Measurements from ENCODE around the gene NOL4L.

NOL4L gene

GRCh38 chr20:32611286-32611685 lies 26.2 kb upstream of the NOL4L start:
- Histone ChIP-seq H3K18ac (ENCODE audit: low read length) (no peak overlapping the region), H2BK15ac (replicated peaks; ENCODE audit: low read depth) (no peak overlapping the region), H3K4me3 (ENCODE audit: low read length) (no peak overlapping the region), H3K27ac (ENCODE audit: low read depth, low read length) (no peak overlapping the region), H2BK5ac (ENCODE audit: low read length) (no peak overlapping the region), H3K4ac (ENCODE audit: low read depth, low read length) (no peak overlapping the region), H3K27me3 (ENCODE audit: insufficient read depth, low read length, poor library complexity) (no peaks in the 10 kb centered on the region), H4K8ac (ENCODE audit: low read depth, low read length) (no peak overlapping the region), H3K36me3 (ENCODE audit: control insufficient read depth, insufficient read depth, low read length) (no peaks in the 10 kb centered on the region), H2BK120ac (ENCODE audit: low read depth, low read length) (no peak overlapping the region), H3K4me2 (ENCODE audit: low read length) (no peak overlapping the region), H3K56ac (ENCODE audit: low read length) (no peak overlapping the region), H2AK5ac (ENCODE audit: low read length) (no peak overlapping the region), H3K23ac (ENCODE audit: low read length) (no peak overlapping the region), H4K5ac (ENCODE audit: low read length) (no peak overlapping the region), H3K79me2 (ENCODE audit: control insufficient read depth, insufficient read depth, low read length) (no peaks in the 10 kb centered on the region), H3K9ac (ENCODE audit: low read length) (no peak overlapping the region), H3K79me1 (ENCODE audit: low read length) (no peaks in the 10 kb centered on the region), H3K4me1 (ENCODE audit: control insufficient read depth, low read depth, low read length) (no peaks in the 10 kb centered on the region)
- DNase-seq = no peak
- no CpG with 5 or more reads among the region's 7 CpGs for WGBS (ENCODE audit: extremely low coverage, insufficient coverage, low lambda C conversion rate)

- no peak overlapping the region for H2BK120ac ChIP-seq (ENCODE audit: low read depth, low read length)
- no CpG with 5 or more reads among the region's 17 CpGs for WGBS (ENCODE audit: extremely low coverage, insufficient coverage, low lambda C conversion rate)
- H4K5ac ChIP-seq (ENCODE audit: low read length) = no peak overlapping the region
- no peaks in the 10 kb centered on the region for H3K27me3 ChIP-seq (ENCODE audit: insufficient read depth, low read length, poor library complexity)
- H2BK15ac ChIP-seq (replicated peaks; ENCODE audit: low read depth) = no peak overlapping the region
- H3K4me1 ChIP-seq (ENCODE audit: control insufficient read depth, low read depth, low read length) = no peaks in the 10 kb centered on the region
- no peaks in the 10 kb centered on the region for H3K79me1 ChIP-seq (ENCODE audit: low read length)
- H4K8ac ChIP-seq (ENCODE audit: low read depth, low read length) = no peak overlapping the region
- no peaks in the 10 kb centered on the region for H3K79me2 ChIP-seq (ENCODE audit: control insufficient read depth, insufficient read depth, low read length)
- H3K27ac ChIP-seq (ENCODE audit: low read depth, low read length) = no peak overlapping the region
- no peak overlapping the region for H3K18ac ChIP-seq (ENCODE audit: low read length)
- no peak overlapping the region for H3K23ac ChIP-seq (ENCODE audit: low read length)
- no peak overlapping the region for H3K4me2 ChIP-seq (ENCODE audit: low read length)
- H3K9ac ChIP-seq (ENCODE audit: low read length) = no peak overlapping the region
- DNase-seq = no peak
- H3K4ac ChIP-seq (ENCODE audit: low read depth, low read length) = no peak overlapping the region
- H2AK5ac ChIP-seq (ENCODE audit: low read length) = no peak overlapping the region
- no peaks in the 10 kb centered on the region for H3K36me3 ChIP-seq (ENCODE audit: control insufficient read depth, insufficient read depth, low read length)
- H2BK5ac ChIP-seq (ENCODE audit: low read length) = no peak overlapping the region
- H3K56ac ChIP-seq (ENCODE audit: low read length) = no peak overlapping the region
- no peak overlapping the region for H3K4me3 ChIP-seq (ENCODE audit: low read length)
These were observed 25.5 kb upstream of the NOL4L start for GRCh38 chr20:32610472-32611218.

- Histone ChIP-seq H3K27ac (ENCODE audit: low read depth, low read length) (no peak overlapping the region), H4K8ac (ENCODE audit: low read depth, low read length) (no peak overlapping the region), H3K4ac (ENCODE audit: low read depth, low read length) (no peak overlapping the region), H3K79me2 (ENCODE audit: control insufficient read depth, insufficient read depth, low read length) (no peaks in the 10 kb centered on the region), H3K4me2 (ENCODE audit: low read length) (no peak overlapping the region), H3K27me3 (ENCODE audit: insufficient read depth, low read length, poor library complexity) (no peaks in the 10 kb centered on the region), H3K9ac (ENCODE audit: low read length) (no peak overlapping the region), H2BK5ac (ENCODE audit: low read length) (no peak overlapping the region), H3K56ac (ENCODE audit: low read length) (no peak overlapping the region), H3K23ac (ENCODE audit: low read length) (no peak overlapping the region), H3K36me3 (ENCODE audit: control insufficient read depth, insufficient read depth, low read length) (no peaks in the 10 kb centered on the region), H3K4me1 (ENCODE audit: control insufficient read depth, low read depth, low read length) (no peaks in the 10 kb centered on the region), H3K18ac (ENCODE audit: low read length) (no peak overlapping the region), H4K5ac (ENCODE audit: low read length) (no peak overlapping the region), H2AK5ac (ENCODE audit: low read length) (no peak overlapping the region), H2BK15ac (replicated peaks; ENCODE audit: low read depth) (no peak overlapping the region), H3K79me1 (ENCODE audit: low read length) (no peaks in the 10 kb centered on the region), H2BK120ac (ENCODE audit: low read depth, low read length) (no peak overlapping the region), H3K4me3 (ENCODE audit: low read length) (no peak overlapping the region)
- no CpG with 5 or more reads among the region's 4 CpGs for WGBS (ENCODE audit: extremely low coverage, insufficient coverage, low lambda C conversion rate)
- DNase-seq = no peak
These were observed 24.9 kb upstream of the NOL4L start for GRCh38 chr20:32609993-32610392.

- H3K18ac ChIP-seq (ENCODE audit: low read length) = no peak overlapping the region
- no peaks in the 10 kb centered on the region for H3K79me2 ChIP-seq (ENCODE audit: control insufficient read depth, insufficient read depth, low read length)
- no peak overlapping the region for H3K56ac ChIP-seq (ENCODE audit: low read length)
- H3K4me1 ChIP-seq (ENCODE audit: control insufficient read depth, low read depth, low read length) = no peaks in the 10 kb centered on the region
- H2BK15ac ChIP-seq (replicated peaks; ENCODE audit: low read depth) = no peak overlapping the region
- H3K27ac ChIP-seq (ENCODE audit: low read depth, low read length) = no peak overlapping the region
- no CpG with 5 or more reads among the region's 14 CpGs for WGBS (ENCODE audit: extremely low coverage, insufficient coverage, low lambda C conversion rate)
- no peak overlapping the region for H2BK5ac ChIP-seq (ENCODE audit: low read length)
- no peak overlapping the region for H3K4me3 ChIP-seq (ENCODE audit: low read length)
- no peak overlapping the region for H3K23ac ChIP-seq (ENCODE audit: low read length)
- no peaks in the 10 kb centered on the region for H3K36me3 ChIP-seq (ENCODE audit: control insufficient read depth, insufficient read depth, low read length)
- H4K5ac ChIP-seq (ENCODE audit: low read length) = no peak overlapping the region
- DNase-seq = no peak
- no peaks in the 10 kb centered on the region for H3K79me1 ChIP-seq (ENCODE audit: low read length)
- no peak overlapping the region for H3K4ac ChIP-seq (ENCODE audit: low read depth, low read length)
- H3K27me3 ChIP-seq (ENCODE audit: insufficient read depth, low read length, poor library complexity) = no peaks in the 10 kb centered on the region
- no peak overlapping the region for H4K8ac ChIP-seq (ENCODE audit: low read depth, low read length)
- H2BK120ac ChIP-seq (ENCODE audit: low read depth, low read length) = no peak overlapping the region
- no peak overlapping the region for H3K9ac ChIP-seq (ENCODE audit: low read length)
- H2AK5ac ChIP-seq (ENCODE audit: low read length) = no peak overlapping the region
- no peak overlapping the region for H3K4me2 ChIP-seq (ENCODE audit: low read length)
These were observed 24.1 kb upstream of the NOL4L start for GRCh38 chr20:32609111-32609773.

GRCh38 chr20:32608664-32609015 lies 23.5 kb upstream of the NOL4L start:
- Histone ChIP-seq H4K5ac (ENCODE audit: low read length) (no peak overlapping the region), H3K27me3 (ENCODE audit: insufficient read depth, low read length, poor library complexity) (no peaks in the 10 kb centered on the region), H3K79me2 (ENCODE audit: control insufficient read depth, insufficient read depth, low read length) (no peaks in the 10 kb centered on the region), H3K4me1 (ENCODE audit: control insufficient read depth, low read depth, low read length) (no peaks in the 10 kb centered on the region), H3K9ac (ENCODE audit: low read length) (no peak overlapping the region), H2BK120ac (ENCODE audit: low read depth, low read length) (no peak overlapping the region), H3K4me3 (ENCODE audit: low read length) (no peak overlapping the region), H2BK15ac (replicated peaks; ENCODE audit: low read depth) (no peak overlapping the region), H3K4ac (ENCODE audit: low read depth, low read length) (no peak overlapping the region), H3K79me1 (ENCODE audit: low read length) (no peaks in the 10 kb centered on the region), H4K8ac (ENCODE audit: low read depth, low read length) (no peak overlapping the region), H3K27ac (ENCODE audit: low read depth, low read length) (no peak overlapping the region), H2AK5ac (ENCODE audit: low read length) (no peak overlapping the region), H3K18ac (ENCODE audit: low read length) (no peak overlapping the region), H3K23ac (ENCODE audit: low read length) (no peak overlapping the region), H3K56ac (ENCODE audit: low read length) (no peak overlapping the region), H3K4me2 (ENCODE audit: low read length) (no peak overlapping the region), H3K36me3 (ENCODE audit: control insufficient read depth, insufficient read depth, low read length) (no peaks in the 10 kb centered on the region), H2BK5ac (ENCODE audit: low read length) (no peak overlapping the region)
- no peak for DNase-seq
- WGBS (ENCODE audit: extremely low coverage, insufficient coverage, low lambda C conversion rate) = no CpG with 5 or more reads among the region's 5 CpGs

All from mesendoderm (in vitro differentiated cells).